Mesenchymal stem cell (in vitro differentiated cells and primary cell): Measurements from ENCODE around the gene KCNQ2.

Experiments used
- DNase-seq: peaks from one replicate; pipeline ENCODE4 v3.0.0-alpha.2; 2013
- H2AFZ ChIP-seq: one replicate; pipeline ENCODE4 v1.6.1; 2013; ENCODE audit warnings: low read depth, mild to moderate bottlenecking, control low read depth, inconsistent platforms, low read length, moderate library complexity
- H2AK5ac ChIP-seq: 2 replicates; pipeline ENCODE4 v1.6.1; 2013; ENCODE audit warnings: low read length, moderate library complexity, mild to moderate bottlenecking, inconsistent platforms; ENCODE audit not compliant: severe bottlenecking
- H2BK120ac ChIP-seq: one replicate; pipeline ENCODE4 v1.6.1; 2013; ENCODE audit warnings: low read depth, mild to moderate bottlenecking, inconsistent platforms, low read length, moderate library complexity
- H2BK12ac ChIP-seq, 2 experiments: one replicate each; pipeline ENCODE4 v1.6.1; 2013; ENCODE audit warnings: inconsistent platforms in 2 of 2, low read length in 2 of 2, mild to moderate bottlenecking in 2 of 2, moderate library complexity in 2 of 2, control low read depth in 1 of 2
- H2BK15ac ChIP-seq: one replicate; pipeline ENCODE4 v1.6.1; 2013; ENCODE audit warnings: mild to moderate bottlenecking, low read depth, inconsistent platforms; ENCODE audit not compliant: poor library complexity, severe bottlenecking
- H2BK5ac ChIP-seq: 2 replicates; pipeline ENCODE4 v1.6.1; 2013; ENCODE audit warnings: low read depth, mild to moderate bottlenecking, low read length, control low read depth, inconsistent platforms; ENCODE audit not compliant: poor library complexity, severe bottlenecking
- H3K14ac ChIP-seq, 2 experiments: one replicate each; pipeline ENCODE4 v1.6.1; 2013; ENCODE audit warnings: inconsistent platforms in 2 of 2, low read length in 2 of 2, control low read depth in 1 of 2, mild to moderate bottlenecking in 1 of 2, moderate library complexity in 1 of 2
- H3K18ac ChIP-seq, 2 experiments: one replicate each; pipeline ENCODE4 v1.6.1; 2013; ENCODE audit warnings: inconsistent platforms in 2 of 2, low read length in 2 of 2, control low read depth in 1 of 2, low read depth in 1 of 2, mild to moderate bottlenecking in 1 of 2
- H3K23ac ChIP-seq, 2 experiments: one replicate each; pipeline ENCODE4 v1.6.1; 2013; ENCODE audit warnings: inconsistent platforms in 2 of 2, low read length in 2 of 2, mild to moderate bottlenecking in 2 of 2, moderate library complexity in 2 of 2, control low read depth in 1 of 2
- H3K27ac ChIP-seq: 2 replicates; pipeline ENCODE4 v1.5.1; 2013; ENCODE audit warnings: mild to moderate bottlenecking, moderate library complexity, low read length, control low read depth, inconsistent platforms; ENCODE audit not compliant: poor library complexity, severe bottlenecking
- H3K27me3 ChIP-seq, 2 experiments: 2 replicates each; pipeline versions ENCODE4 v1.6.1 to v1.7.0; 2013; ENCODE audit warnings: low read length in 2 of 2, mild to moderate bottlenecking in 2 of 2, moderate library complexity in 2 of 2, control low read depth in 1 of 2, inconsistent platforms in 1 of 2; ENCODE audit not compliant: control insufficient read depth in 1 of 2, insufficient read depth in 1 of 2
- H3K36me3 ChIP-seq, 2 experiments: 2 replicates each; pipeline versions ENCODE4 v1.6.1 to v1.7.0; 2013; ENCODE audit warnings: low read length in 2 of 2, control low read depth in 1 of 2, inconsistent platforms in 1 of 2, low read depth in 1 of 2, mild to moderate bottlenecking in 1 of 2; ENCODE audit not compliant: insufficient read depth in 2 of 2, control insufficient read depth in 1 of 2
- H3K4ac ChIP-seq, 2 experiments: one replicate each; pipeline ENCODE4 v1.6.1; 2013; ENCODE audit warnings: inconsistent platforms in 2 of 2, low read length in 2 of 2, mild to moderate bottlenecking in 2 of 2, moderate library complexity in 2 of 2, control low read depth in 1 of 2, low read depth in 1 of 2
- H3K4me1 ChIP-seq: 2 replicates; pipeline ENCODE4 v1.6.1; 2013; ENCODE audit warnings: low read depth, low read length, control low read depth; ENCODE audit not compliant: control insufficient read depth, insufficient read depth
- H3K4me2 ChIP-seq: 2 replicates; pipeline ENCODE4 v1.6.1; 2013; ENCODE audit warnings: low read length, mild to moderate bottlenecking, inconsistent platforms; ENCODE audit not compliant: poor library complexity, severe bottlenecking
- H3K4me3 ChIP-seq, 2 experiments: 2 replicates each; pipeline versions ENCODE4 v1.5.1 to v1.7.0; 2013; ENCODE audit warnings: low read length in 2 of 2, mild to moderate bottlenecking in 2 of 2, control low read depth in 1 of 2, low read depth in 1 of 2; ENCODE audit not compliant: insufficient read depth in 1 of 2
- H3K79me1 ChIP-seq: replicated peaks from 2 replicates; pipeline ENCODE4 v1.6.1; 2013; ENCODE audit warnings: mild to moderate bottlenecking, control low read depth, low read length, inconsistent platforms; ENCODE audit not compliant: poor library complexity, severe bottlenecking
- H3K9ac ChIP-seq: 2 replicates; pipeline ENCODE4 v1.7.0; 2013; ENCODE audit warnings: mild to moderate bottlenecking, low read length, moderate library complexity
- H3K9me3 ChIP-seq: 2 replicates; pipeline ENCODE4 v1.7.0; 2013; ENCODE audit warnings: mild to moderate bottlenecking, low read length; ENCODE audit not compliant: control insufficient read depth
- H4K8ac ChIP-seq: one replicate; pipeline ENCODE4 v1.6.1; 2013; ENCODE audit warnings: inconsistent platforms, mild to moderate bottlenecking, low read length, moderate library complexity
- H4K91ac ChIP-seq: one replicate; pipeline ENCODE4 v1.6.1; 2013; ENCODE audit warnings: mild to moderate bottlenecking, low read length, inconsistent platforms
- WGBS: methylation state at CpG from one replicate; pipeline ENCODE4 v1.1.7; 2013; ENCODE audit warnings: mixed read lengths; 5-methylcytosine and 5-hydroxymethylcytosine counted together

Gene KCNQ2

DNA sequence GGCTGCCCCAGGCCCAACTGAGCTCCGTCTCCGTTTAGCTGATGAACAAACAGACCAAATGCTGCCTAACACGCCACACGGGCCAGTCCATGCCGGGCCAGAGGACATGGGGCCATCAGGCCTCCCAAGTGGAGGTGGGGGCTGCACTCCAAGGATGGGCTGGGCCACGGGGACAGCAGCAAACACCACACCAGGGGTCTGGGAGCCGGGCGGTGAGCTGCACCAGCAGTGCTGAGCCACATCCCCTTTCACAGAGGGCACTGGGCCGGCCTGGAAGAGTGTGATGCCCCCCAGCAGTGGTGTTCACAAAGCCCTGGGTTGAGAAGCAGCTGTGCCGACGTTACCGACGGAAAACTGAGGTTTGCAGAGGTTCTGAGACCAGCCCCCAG lies 2.7 kb downstream of the KCNQ2 start:
- Histone ChIP-seq H3K9ac (no peak overlapping the region), H3K9me3 (no peaks in the 10 kb centered on the region)

DNA sequence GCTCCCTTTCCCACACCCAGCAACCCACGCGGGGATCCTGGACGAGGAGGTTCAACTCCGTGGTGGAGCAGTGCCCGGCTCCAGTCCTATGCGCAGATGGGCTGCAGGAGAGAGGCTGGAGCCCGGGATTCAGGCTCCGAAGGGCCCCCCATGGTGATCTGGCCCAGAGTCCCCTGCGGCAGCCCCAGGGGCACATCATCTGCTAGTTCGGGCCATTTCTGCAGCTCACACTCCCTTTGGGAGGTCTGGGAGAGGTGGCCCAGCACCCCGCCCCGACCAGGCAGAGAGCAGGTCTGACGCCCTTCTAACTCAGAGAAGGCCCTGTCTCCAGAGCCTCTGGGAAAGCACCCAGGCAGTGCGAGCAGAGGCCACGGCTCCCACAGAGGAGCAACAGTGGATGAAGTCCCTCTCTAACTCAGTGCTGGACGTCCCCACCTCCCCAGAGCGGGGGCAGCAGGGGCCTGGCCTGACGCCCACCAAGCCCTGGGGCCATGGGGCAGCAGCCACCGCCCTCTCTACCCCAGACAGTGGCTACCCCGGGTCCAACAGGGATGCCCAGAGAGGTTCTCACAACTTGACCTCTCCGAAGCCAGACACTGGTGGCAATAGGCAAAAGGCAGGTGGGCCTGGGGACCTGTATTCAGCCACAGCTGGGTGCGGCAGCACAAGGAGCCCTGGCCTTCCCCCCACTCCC lies 3.3 kb downstream of the KCNQ2 start:
- DNase-seq: no peak
- H2BK12ac ChIP-seq: no peak overlapping the region
- no peak overlapping the region for H4K91ac ChIP-seq
- no peak overlapping the region for H2BK5ac ChIP-seq
- H2BK120ac ChIP-seq: no peak overlapping the region
- no peak overlapping the region for H3K4me3 ChIP-seq
- H3K14ac ChIP-seq: no peak overlapping the region
- H3K27ac ChIP-seq: no peak overlapping the region
- 80% methylated on average over 22 of the region's 22 CpGs for WGBS
- H3K27me3 ChIP-seq: peaks cover 75 to 84% of the 10 kb centered on the region in 2 experiments
- no peak overlapping the region for H2BK15ac ChIP-seq
- H2AK5ac ChIP-seq: no peak overlapping the region
- H2AFZ ChIP-seq: no peak overlapping the region
- no peak overlapping the region for H3K4ac ChIP-seq
- no peak overlapping the region for H3K23ac ChIP-seq
- no peak overlapping the region for H4K8ac ChIP-seq
- H3K36me3 ChIP-seq: no peaks in the 10 kb centered on the region
- no peak overlapping the region for H3K9ac ChIP-seq
- no peak overlapping the region for H3K18ac ChIP-seq
- H3K4me1 ChIP-seq: peaks cover 10% of the 10 kb centered on the region
- no peaks in the 10 kb centered on the region for H3K9me3 ChIP-seq
- H3K4me2 ChIP-seq: no peak overlapping the region
- no peaks in the 10 kb centered on the region for H3K79me1 ChIP-seq

More for the DNA sequence above, 2.7 kb downstream of the KCNQ2 start:
- Histone ChIP-seq H4K8ac (no peak overlapping the region), H2BK12ac (no peak overlapping the region), H3K79me1 (no peaks in the 10 kb centered on the region), H2BK120ac (no peak overlapping the region), H3K27ac (no peak overlapping the region), H3K4me3 (no peak overlapping the region), H2AFZ (no peak overlapping the region), H3K4me2 (no peak overlapping the region), H3K23ac (no peak overlapping the region), H3K27me3 (peaks cover 75 to 85% of the 10 kb centered on the region in 2 experiments), H2BK15ac (no peak overlapping the region), H2BK5ac (no peak overlapping the region), H3K14ac (no peak overlapping the region), H3K4me1 (peaks cover 10% of the 10 kb centered on the region), H2AK5ac (no peak overlapping the region), H3K18ac (no peak overlapping the region), H3K4ac (no peak overlapping the region), H3K36me3 (no peaks in the 10 kb centered on the region), H4K91ac (no peak overlapping the region)
- no peak for DNase-seq
- 81% methylated on average over 13 of the region's 13 CpGs for WGBS

DNA sequence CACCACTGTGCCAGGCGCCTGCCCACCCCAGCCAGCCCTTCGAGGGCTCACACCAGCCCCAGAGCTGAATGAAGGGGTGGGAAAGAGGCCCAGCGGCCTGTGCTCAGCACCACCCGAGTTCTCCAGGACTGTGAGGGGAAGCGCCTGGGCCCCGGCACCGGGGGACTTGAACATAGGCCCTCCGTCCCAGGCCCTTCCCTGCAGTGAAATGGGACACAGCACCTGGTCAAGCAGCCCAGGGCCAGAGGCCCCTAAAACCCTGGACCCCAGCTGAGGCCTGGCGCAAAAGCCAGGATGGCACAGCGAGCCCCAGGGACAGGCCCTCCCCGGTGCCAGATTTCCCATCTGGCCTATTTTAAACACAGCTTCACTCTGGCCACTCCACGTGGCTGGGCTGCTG lies 4.0 kb downstream of the KCNQ2 start:
- Histone ChIP-seq H3K23ac (no peak overlapping the region), H3K4me1 (peaks cover 10% of the 10 kb centered on the region), H3K27me3 (peaks cover 75 to 84% of the 10 kb centered on the region in 2 experiments), H3K18ac (no peak overlapping the region), H3K4ac (no peak overlapping the region), H3K79me1 (no peaks in the 10 kb centered on the region), H2AFZ (no peak overlapping the region), H3K9me3 (no peaks in the 10 kb centered on the region), H4K91ac (no peak overlapping the region), H2BK15ac (no peak overlapping the region), H2AK5ac (no peak overlapping the region), H3K4me2 (no peak overlapping the region), H3K4me3 (no peak overlapping the region), H2BK12ac (no peak overlapping the region), H3K27ac (no peak overlapping the region), H3K14ac (no peak overlapping the region), H3K36me3 (no peaks in the 10 kb centered on the region), H2BK5ac (no peak overlapping the region), H2BK120ac (no peak overlapping the region), H3K9ac (no peak overlapping the region), H4K8ac (no peak overlapping the region)
- DNase-seq: no peak
- WGBS: 82% methylated on average over 12 of the region's 12 CpGs

- H3K27ac ChIP-seq: no peak overlapping the region
- peaks cover 10% of the 10 kb centered on the region for H3K4me1 ChIP-seq
- peaks cover 78 to 88% of the 10 kb centered on the region in 2 experiments for H3K27me3 ChIP-seq
- no peak overlapping the region for H3K4me2 ChIP-seq
- no peak overlapping the region for H2AFZ ChIP-seq
- no peak overlapping the region for H2BK5ac ChIP-seq
- H2BK15ac ChIP-seq: no peak overlapping the region
- no peaks in the 10 kb centered on the region for H3K9me3 ChIP-seq
- H2BK12ac ChIP-seq: no peak overlapping the region
- H3K14ac ChIP-seq: no peak overlapping the region
- 72% methylated on average over 19 of the region's 19 CpGs for WGBS
- no peak overlapping the region for H3K18ac ChIP-seq
- no peak overlapping the region for H2AK5ac ChIP-seq
- DNase-seq: no peak
- H3K4ac ChIP-seq: no peak overlapping the region
- no peaks in the 10 kb centered on the region for H3K79me1 ChIP-seq
- H3K4me3 ChIP-seq: no peak overlapping the region
- H3K23ac ChIP-seq: no peak overlapping the region
- no peak overlapping the region for H4K8ac ChIP-seq
- no peak overlapping the region for H3K9ac ChIP-seq
- no peaks in the 10 kb centered on the region for H3K36me3 ChIP-seq
- no peak overlapping the region for H2BK120ac ChIP-seq
- no peak overlapping the region for H4K91ac ChIP-seq
These were observed 5.0 kb downstream of the KCNQ2 start for GRCh38 chr20:63467294-63468083.
